Heart left ventricle (tissue), 16 donors: ENCODE results near the gene AQP6. TPM values are rescaled to one million over a fixed set of nuclear protein-coding genes. Genes with fewer than 3 reads are reported as not detected.
"Not testable (repeated sequence)": the region's sequence is repeated elsewhere in the genome, so short reads cannot be mapped to it uniquely, and the experiment has no call there.

ENCODE experiments used
- ATAC-seq, 4 donors: fragments of 200-7000 bp; cut with Tn5 transposase; one replicate each; pipeline ENCODE4 v1.9.1; 2020 to 2022; ENCODE audit warnings: moderate library complexity in 4 of 4, mild to moderate bottlenecking in 3 of 4, moderate number of reproducible peaks in 1 of 4
- DNase-seq, 5 donors: peaks; one replicate each; pipeline ENCODE4 v3.0.0-alpha.2; 2020
- H3K27ac ChIP-seq, 12 donors: fragments of 200-600 bp; sonication (generic) in 4 of 12; one replicate each; pipeline versions ENCODE4 v1.5.0 to v1.8.0; 2016 to 2022; ENCODE audit warnings: mild to moderate bottlenecking in 2 of 12
- H3K27me3 ChIP-seq, 9 donors: fragments of 200-600 bp; sonication (generic) in 2 of 9; one replicate each; pipeline versions ENCODE4 v1.5.1 to v1.8.0; 2016 to 2022; ENCODE audit warnings: mild to moderate bottlenecking in 3 of 9
- H3K36me3 ChIP-seq, 9 donors: fragments of 200-600 bp; sonication (generic) in 2 of 9; one replicate each; pipeline versions ENCODE4 v1.5.0 to v1.8.0; 2018 to 2022; ENCODE audit warnings: mild to moderate bottlenecking in 2 of 9
- H3K4me1 ChIP-seq, 12 donors: fragments of 200-600 bp; sonication (generic) in 4 of 12; one replicate each; pipeline versions ENCODE4 v1.5.0 to v1.8.0; 2016 to 2022; ENCODE audit warnings: mild to moderate bottlenecking in 3 of 12
- H3K4me3 ChIP-seq, 12 donors: fragments of 200-600 bp; sonication (generic) in 4 of 12; one replicate each; pipeline versions ENCODE4 v1.5.0 to v1.8.0; 2017 to 2022; ENCODE audit warnings: mild to moderate bottlenecking in 9 of 12, moderate library complexity in 4 of 12
- H3K9me3 ChIP-seq, 12 donors: fragments of 200-600 bp; sonication (generic) in 4 of 12; one replicate each; pipeline versions ENCODE4 v1.5.0 to v1.8.0; 2016 to 2022; ENCODE audit warnings: mild to moderate bottlenecking in 1 of 12
- CTCF ChIP-seq, 12 donors: fragments of 200-600 bp; sonication (generic) in 4 of 12; IDR thresholded peaks; one replicate each; pipeline versions ENCODE4 v1.5.0 to v1.8.0; 2018 to 2022; ENCODE audit warnings: antibody characterized with exemption in 12 of 12, mild to moderate bottlenecking in 5 of 12
- POLR2A ChIP-seq, 2 donors: fragments of 450-650 bp; IDR thresholded peaks; one replicate each; pipeline ENCODE4 v1.6.1; 2017; ENCODE audit warnings: antibody characterized with exemption in 2 of 2, mild to moderate bottlenecking in 2 of 2, moderate library complexity in 2 of 2
- WGBS, 4 donors: extraction: QIAGEN DNeasy Blood & Tissue Kit in 2 of 4; methylation state at CpG; one replicate each; pipeline versions ENCODE4 v1.1.5 to v1.1.7; 2013 to 2018; 5-methylcytosine and 5-hydroxymethylcytosine counted together
- intact Hi-C, 10 donors: fragments of 100-400 bp; cut with DNase I; formaldehyde crosslinking; loops; one replicate each; pipeline versions ENCODE4 v1.11.1 to v1.14.2; 2022
- polyA plus RNA-seq, 2 donors: library from polyadenylated mRNA; stranded (reverse); fragments of 200-250 nt; gene quantifications; one replicate each; pipeline ENCODE4 v1.2.3, GENCODE V29; 2013
- total RNA-seq, 9 donors: library from RNA; depleted of rRNA in 2 of 9; stranded (reverse); fragments of >200 nt in 2 of 9; fragmentation: NEBNext Ultra II Directional in 3 of 9; extraction: Animal tissue kit (Norgen Biotek cat#: 25700) in 3 of 9; gene quantifications; one replicate each; pipeline versions ENCODE4 v1.1.0 to v1.2.4, GENCODE V29; 2016 to 2023
- donor health status: ischemic (EF 13 %, LVEDD 7.1; RV severe dilation, severe dysfunction).
- donor health status: healthy with polysubstance abuse.
- donor health status: DM: no; HTN: yes; CAD: no.
- donor health status: DM: no; HTN: no; CAD: no.
- donor health status: ischemic (EF 25% LVEDD 6.9; RV normal size, moderate dysfunction).
- donor health status: ischemic (EF 25% LVEDD 5.7; RV mildly dilated, moderate dysfunction).
- donor health status: healthy.
- donor health status: DM: yes; HTN: yes; CAD: no.
- donor health status: ischemic (EF 35%, LVEDD 5.7; RV mildly dilated, moderate dysfunction).
- donor health status: nonischemic (EF 11% LVEDD 7.7; RV severe dilation, severe dysfunction).
- donor health status: DM: yes; HTN: yes; CAD: no.
- donor health status: PGD.
- donor health status: ischemic (EF 29% LVEDD 5.4; RV normal size, mild dysfunction).
- donor health status: nonischemic (EF 23%, LVEDD 6.1; RV moderate dilation, normal function).

The AQP6 gene
- total and polyA plus RNA-seq, 11 donors: 0.04 TPM; not detected in 9

GRCh38 chr12:49987625-49988303, 15.0 kb downstream of the AQP6 start:
- no peaks in the 10 kb centered on the region for H3K9me3 ChIP-seq
- TF ChIP-seq CTCF (IDR thresholded peaks at IDR 0.05) (no peak), POLR2A (IDR thresholded peaks at IDR 0.05) (no peak)
- H3K4me3 ChIP-seq: no peak overlapping the region
- peaks cover 0 to 23% (median 9%) of the 10 kb centered on the region in 9 donors for H3K36me3 ChIP-seq
- no peaks in the 10 kb centered on the region for H3K27me3 ChIP-seq
- intact Hi-C loops: no loop called here
- peak overlapping the region in 2 of 12 donors; percentile 50 to 54 for H3K27ac ChIP-seq
- H3K4me1 ChIP-seq: peaks cover 0 to 36% (median 12%) of the 10 kb centered on the region in 12 donors
- 77 to 82% (median 78%) methylated on average over 4 of the region's 4 CpGs for WGBS, 4 donors
- ATAC-seq (peak in 1 of 4 donors; percentile 59), DNase-seq (no peak)

- H3K27ac ChIP-seq, H3K9me3 ChIP-seq, H3K4me3 ChIP-seq, DNase-seq, intact Hi-C loops, ATAC-seq, H3K27me3 ChIP-seq: not testable (repeated sequence)
- H3K36me3 ChIP-seq: peaks cover 0 to 37% (median 20%) of the 10 kb centered on the region in 9 donors
- 64 to 83% (median 74%) methylated on average over 2 of the region's 2 CpGs for WGBS, 4 donors
- peaks cover 0 to 19% (median 2%) of the 10 kb centered on the region in 12 donors for H3K4me1 ChIP-seq
These were observed 16.7 kb downstream of the AQP6 start for GRCh38 chr12:49989400-49989799.

- Histone ChIP-seq H3K36me3 (peaks cover 0 to 46% (median 20%) of the 10 kb centered on the region in 9 donors), H3K27ac (peak overlapping the region in 1 of 12 donors; percentile 50), H3K4me3 (no peak overlapping the region), H3K27me3 (no peaks in the 10 kb centered on the region), H3K9me3 (no peaks in the 10 kb centered on the region), H3K4me1 (peaks cover 0 to 17% (median 0%) of the 10 kb centered on the region in 12 donors)
- intact Hi-C loops: no loop called here
- TF ChIP-seq CTCF (IDR thresholded peaks at IDR 0.05) (no peak), POLR2A (IDR thresholded peaks at IDR 0.05) (no peak)
- DNase-seq: no peak
- ATAC-seq: no peak
- 90 to 95% (median 92%) methylated on average over 4 of the region's 4 CpGs for WGBS, 4 donors
These were observed 17.5 kb downstream of the AQP6 start for GRCh38 chr12:49990273-49990672.

GRCh38 chr12:49998453-49998852, 25.7 kb downstream of the AQP6 start:
- no peak for DNase-seq
- ATAC-seq: no peak
- Histone ChIP-seq H3K27ac (no peak overlapping the region), H3K4me1 (peaks cover 0 to 4% (median 0%) of the 10 kb centered on the region in 12 donors), H3K4me3 (no peak overlapping the region), H3K36me3 (peaks cover 0 to 89% (median 24%) of the 10 kb centered on the region in 9 donors), H3K27me3 (no peaks in the 10 kb centered on the region), H3K9me3 (no peaks in the 10 kb centered on the region)
- 90 to 97% (median 93%) methylated on average over 2 of the region's 2 CpGs for WGBS, 4 donors
- intact Hi-C loops: no loop called here
- TF ChIP-seq CTCF (IDR thresholded peaks at IDR 0.05): no peak
- TF ChIP-seq POLR2A (IDR thresholded peaks at IDR 0.05): no peak
